ENCODE data around the gene NEO1.

Gene NEO1

GRCh38 chr15:73009066-73010056 is 42.9 kb upstream of the NEO1 start:
- no peak overlapping the region for H3K4me3 ChIP-seq (ENCODE audit: low read length)
- DNase-seq (ENCODE audit: low read depth): peak; percentile 78
- TF ChIP-seq CTCF (IDR thresholded peaks at IDR 0.05; ENCODE audit: insufficient read depth, low read depth, low read length, missing control alignments): no peak

GRCh38 chr15:73010154-73011152 is 41.8 kb upstream of the NEO1 start:
- TF ChIP-seq CTCF (IDR thresholded peaks at IDR 0.05; ENCODE audit: insufficient read depth, low read depth, low read length, missing control alignments): no peak
- DNase-seq (ENCODE audit: low read depth): peak; percentile 56
- no peak overlapping the region for H3K4me3 ChIP-seq (ENCODE audit: low read length)

GRCh38 chr15:73014904-73015303 is 37.4 kb upstream of the NEO1 start:
- no peak overlapping the region for H3K4me3 ChIP-seq (ENCODE audit: low read length)
- no peak for TF ChIP-seq CTCF (IDR thresholded peaks at IDR 0.05; ENCODE audit: insufficient read depth, low read depth, low read length, missing control alignments)
- DNase-seq (ENCODE audit: low read depth): no peak

DNA sequence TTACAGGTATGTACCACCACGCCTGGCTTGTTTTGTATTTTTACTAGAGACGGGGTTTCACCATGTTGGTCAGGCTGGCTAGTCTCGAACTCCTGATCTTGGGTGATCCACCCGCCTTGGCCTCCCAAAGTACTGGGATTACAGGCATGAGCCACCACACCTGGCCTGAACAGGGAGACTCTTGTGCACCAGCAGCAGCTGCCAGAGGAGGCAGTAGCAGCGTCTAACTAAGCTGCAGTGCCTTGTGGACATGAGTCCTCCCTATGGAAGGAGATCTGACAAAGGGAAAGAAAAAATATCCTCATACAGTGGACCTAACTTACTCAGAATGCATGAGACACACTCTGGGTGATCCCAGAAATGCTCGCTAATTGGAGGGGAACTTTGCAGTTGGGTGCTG is 36.8 kb upstream of the NEO1 start:
- no peak for TF ChIP-seq CTCF (IDR thresholded peaks at IDR 0.05; ENCODE audit: insufficient read depth, low read depth, low read length, missing control alignments)
- DNase-seq (ENCODE audit: low read depth): no peak
- H3K4me3 ChIP-seq (ENCODE audit: low read length): no peak overlapping the region

GRCh38 chr15:73017987-73018386 is 34.3 kb upstream of the NEO1 start:
- H3K4me3 ChIP-seq (ENCODE audit: low read length): no peak overlapping the region
- TF ChIP-seq CTCF (IDR thresholded peaks at IDR 0.05; ENCODE audit: insufficient read depth, low read depth, low read length, missing control alignments): no peak
- DNase-seq (ENCODE audit: low read depth): no peak

GRCh38 chr15:73019154-73019553 is 33.1 kb upstream of the NEO1 start:
- no peak for DNase-seq (ENCODE audit: low read depth)
- no peak for TF ChIP-seq CTCF (IDR thresholded peaks at IDR 0.05; ENCODE audit: insufficient read depth, low read depth, low read length, missing control alignments)

More at GRCh38 chr15:73019154-73019553, 33.1 kb upstream of the NEO1 start:
- H3K4me3 ChIP-seq (ENCODE audit: low read length): no peak overlapping the region

All from epithelial cell of esophagus (primary cell).